GM20431 (cell line): Measurements from ENCODE around the gene PHACTR3.
"Not testable (repeated sequence)": the region's sequence is repeated elsewhere in the genome, so short reads cannot be mapped to it uniquely, and the experiment has no call there.

ENCODE experiments used
- in situ Hi-C: fragments of 300-500 bp; cut with MseI, MboI; formaldehyde crosslinking; loops from one replicate; pipeline ENCODE4 v1.15.0; 2020; ENCODE audit warnings: low sequenced_read_pairs; ENCODE audit not compliant: unreplicated experiment

PHACTR3 gene

DNA sequence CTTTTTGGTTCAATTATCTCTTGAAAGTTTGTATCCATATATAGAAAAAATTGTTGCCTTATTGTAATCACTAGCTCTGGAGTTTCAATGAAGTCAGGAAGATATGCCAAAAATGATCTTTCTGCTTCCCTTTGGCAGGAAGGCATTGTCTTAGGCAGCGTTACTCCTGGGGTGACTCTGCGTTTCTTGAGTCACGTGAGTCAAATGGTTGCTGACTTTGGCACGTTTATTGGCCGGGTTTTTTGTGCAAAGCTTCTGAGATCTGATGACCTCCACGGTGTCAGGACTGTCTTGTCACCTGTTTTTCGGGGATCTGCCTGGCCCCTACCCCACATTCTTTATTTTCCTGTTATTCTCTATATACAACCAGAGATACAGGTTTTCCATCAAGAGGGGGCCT lies 10.4 kb downstream of the PHACTR3 start:
- in situ Hi-C loops, result no loop called here

DNA sequence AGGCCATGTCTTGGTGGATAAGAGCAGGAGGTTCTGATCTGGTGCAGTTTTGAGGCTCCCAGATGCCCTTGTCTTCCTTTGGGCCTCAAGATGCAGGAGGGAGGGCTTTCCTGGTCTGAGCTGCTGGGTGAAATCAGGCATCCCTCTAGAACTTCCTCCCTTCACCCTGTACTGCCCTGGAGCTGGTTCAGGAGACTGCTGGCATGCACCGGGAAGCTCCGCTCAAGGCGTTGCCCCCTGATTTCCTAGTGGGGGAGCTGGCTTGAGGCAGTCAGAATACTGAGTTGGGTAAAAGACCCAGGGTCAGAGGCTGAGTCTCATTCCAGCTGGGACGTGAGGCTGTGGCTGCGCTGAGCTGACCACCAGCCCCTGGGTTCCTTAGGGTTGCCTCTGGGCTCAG lies 12.0 kb downstream of the PHACTR3 start:
- in situ Hi-C loops, result no loop called here

DNA sequence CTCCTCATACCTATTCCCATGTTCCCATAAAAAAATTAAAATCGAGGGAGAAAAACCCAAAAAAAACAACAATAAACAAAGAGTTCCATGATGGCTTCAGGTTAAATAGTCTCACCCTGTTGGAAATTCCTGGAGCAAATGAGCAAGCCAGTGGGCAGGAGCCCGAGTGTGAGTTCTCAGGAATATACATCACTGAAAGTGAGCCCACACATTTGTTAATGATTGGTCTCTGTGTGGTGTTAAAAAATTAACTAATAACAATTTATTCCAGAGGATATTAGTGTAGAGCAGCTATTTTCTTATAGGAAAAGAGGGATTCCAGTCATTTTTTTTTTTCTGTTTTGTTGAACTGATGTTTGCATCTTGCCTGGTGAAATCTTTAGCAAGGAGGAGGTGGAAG lies 12.9 kb downstream of the PHACTR3 start:
- in situ Hi-C loops, result no loop called here

DNA sequence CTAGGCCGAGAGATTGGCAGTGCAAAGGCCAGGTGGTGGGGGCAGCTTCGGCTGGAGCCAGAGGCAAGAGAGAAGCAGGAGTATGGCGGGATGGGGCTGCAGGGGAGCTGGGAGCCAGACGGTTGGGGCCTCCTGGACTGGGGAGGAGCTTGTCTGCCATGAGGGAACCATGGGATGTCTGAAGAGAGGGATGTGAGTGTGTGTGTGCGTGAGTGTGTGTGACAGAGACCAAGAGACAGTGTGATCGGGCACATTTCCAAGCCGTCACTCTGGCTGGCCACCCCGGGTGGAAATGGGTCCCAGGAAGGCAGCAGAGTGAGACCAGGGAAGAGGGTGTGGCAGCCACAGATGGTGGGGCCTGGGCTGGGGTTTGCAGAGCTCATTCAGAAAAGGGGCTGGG lies 13.8 kb downstream of the PHACTR3 start:
- in situ Hi-C loops, result no loop called here

GRCh38 chr20:59618585-59618984 lies 14.2 kb downstream of the PHACTR3 start:
- in situ Hi-C loops, result not testable (repeated sequence)

- in situ Hi-C loops, result no loop called here
Measured at GRCh38 chr20:59620860-59621505, 16.6 kb downstream of the PHACTR3 start.

GRCh38 chr20:59622496-59622895 lies 18.2 kb downstream of the PHACTR3 start:
- in situ Hi-C loops, result no loop called here

DNA sequence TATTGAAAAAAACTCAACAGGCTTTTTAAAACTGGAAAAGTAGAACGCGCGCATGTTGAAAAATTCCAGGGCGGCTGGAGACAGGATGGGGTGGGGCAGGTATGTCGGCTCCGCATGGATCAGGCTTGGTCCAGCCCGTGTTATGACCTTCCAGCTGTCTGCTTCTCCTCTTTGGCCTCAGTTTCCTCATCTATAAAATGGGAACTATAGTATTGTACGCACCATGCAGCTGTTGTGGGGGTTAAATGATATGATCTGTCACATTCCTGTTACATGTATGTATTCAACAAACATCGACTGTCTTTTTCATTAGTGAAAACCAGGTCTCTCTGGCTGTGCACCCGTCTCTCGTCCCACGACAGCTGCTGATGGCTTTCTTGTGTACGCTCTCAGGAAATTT lies 18.8 kb downstream of the PHACTR3 start:
- in situ Hi-C loops, result no loop called here

- in situ Hi-C loops, result no loop called here
Measured at GRCh38 chr20:59623583-59623982, 19.2 kb downstream of the PHACTR3 start.

DNA sequence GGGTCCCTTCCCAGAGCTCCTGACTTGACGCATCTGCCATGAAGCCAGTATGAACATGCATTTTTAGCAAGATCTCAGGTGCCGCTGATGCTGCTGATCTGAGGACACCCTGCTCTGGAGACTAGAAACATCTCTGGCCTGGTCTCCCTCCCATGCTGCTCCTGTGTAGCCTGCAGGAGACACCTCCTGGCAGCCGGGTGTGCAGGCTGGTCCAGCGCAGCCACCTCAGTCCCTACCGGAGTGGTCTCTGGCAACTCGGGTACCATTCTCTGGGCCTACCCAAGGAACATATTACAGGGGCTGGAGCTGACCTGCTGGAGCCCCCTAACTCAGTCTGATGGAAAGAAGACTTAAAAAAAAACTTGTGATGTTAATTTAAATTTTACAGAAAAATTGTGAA lies 20.1 kb downstream of the PHACTR3 start:
- in situ Hi-C loops, result no loop called here

DNA sequence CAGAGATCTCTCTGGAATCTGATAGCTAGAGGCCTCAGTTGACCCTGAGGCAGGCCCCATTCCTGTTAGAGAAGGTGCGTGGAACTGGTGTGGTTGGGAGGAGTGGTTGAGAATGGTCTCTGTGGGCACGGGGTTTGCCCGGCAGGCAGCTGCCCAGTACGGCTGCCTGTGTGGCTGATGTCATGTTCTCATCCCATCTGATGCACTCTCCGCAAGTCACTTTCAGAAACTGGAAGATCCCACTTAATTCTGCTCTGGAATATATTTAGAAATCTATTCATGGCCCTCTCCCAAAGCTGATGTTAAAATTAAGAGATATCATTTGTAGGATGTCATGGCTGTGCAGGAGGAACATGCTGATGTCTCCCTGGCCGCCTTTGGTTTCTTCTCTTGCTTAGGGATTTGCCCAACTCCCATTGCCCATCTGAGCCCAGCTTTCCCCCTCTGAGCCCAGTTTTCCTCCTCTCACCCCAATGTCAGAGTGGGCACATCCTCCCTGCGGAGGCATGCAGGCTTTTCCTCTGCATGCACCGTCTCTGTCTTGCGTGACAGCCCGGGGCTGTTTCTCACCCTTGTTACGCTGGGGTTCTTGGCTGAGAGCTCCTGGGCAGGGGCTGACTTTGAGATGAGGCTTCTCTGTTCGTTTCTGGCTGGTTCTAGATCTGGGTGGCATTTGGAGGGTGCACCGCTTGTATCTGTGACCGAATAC lies 21.0 kb downstream of the PHACTR3 start:
- in situ Hi-C loops, result no loop called here

DNA sequence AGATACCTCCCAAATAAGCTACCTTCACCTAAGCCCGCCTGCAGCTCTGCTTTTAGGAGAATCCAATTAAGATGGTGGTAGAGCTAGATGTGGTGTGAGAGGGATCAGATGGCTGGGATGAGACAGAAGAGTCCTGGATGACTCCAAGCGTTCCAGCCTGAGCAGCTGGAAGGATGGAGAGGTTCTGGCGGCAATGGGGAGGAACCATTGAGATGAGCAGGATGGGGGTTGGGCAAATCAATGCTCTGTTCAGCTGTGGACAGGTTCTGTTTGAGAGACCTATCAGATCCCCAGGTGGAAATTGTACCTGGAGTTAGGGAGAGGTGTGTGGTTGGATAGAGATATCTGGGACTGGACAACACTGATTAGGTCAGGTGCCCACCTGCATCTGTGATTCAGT lies 23.0 kb downstream of the PHACTR3 start:
- in situ Hi-C loops, result no loop called here

DNA sequence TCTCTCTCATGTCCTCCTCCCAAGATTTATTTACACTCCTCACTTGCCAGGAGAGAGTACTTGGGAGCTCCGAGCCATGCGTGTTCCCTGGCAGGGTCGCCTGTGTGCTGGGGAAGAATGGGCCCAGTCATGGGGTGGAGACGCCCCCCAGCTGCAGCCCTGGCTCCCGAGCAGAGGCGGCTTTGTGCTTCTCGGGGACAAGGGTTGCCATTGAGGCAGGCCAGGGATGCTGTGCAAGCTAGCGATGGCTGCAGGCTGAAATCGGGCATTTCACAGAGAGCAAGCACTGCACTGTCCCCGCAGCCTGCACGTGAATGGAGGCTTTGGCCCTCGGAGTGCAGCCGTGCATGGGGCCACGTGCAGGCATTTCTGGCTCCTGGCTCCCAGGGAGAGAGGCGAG lies 23.8 kb downstream of the PHACTR3 start:
- in situ Hi-C loops, result no loop called here

GRCh38 chr20:59629141-59630045 lies 25.1 kb downstream of the PHACTR3 start:
- in situ Hi-C loops, result no loop called here

GRCh38 chr20:59630526-59630925 lies 26.2 kb downstream of the PHACTR3 start:
- in situ Hi-C loops, result no loop called here

DNA sequence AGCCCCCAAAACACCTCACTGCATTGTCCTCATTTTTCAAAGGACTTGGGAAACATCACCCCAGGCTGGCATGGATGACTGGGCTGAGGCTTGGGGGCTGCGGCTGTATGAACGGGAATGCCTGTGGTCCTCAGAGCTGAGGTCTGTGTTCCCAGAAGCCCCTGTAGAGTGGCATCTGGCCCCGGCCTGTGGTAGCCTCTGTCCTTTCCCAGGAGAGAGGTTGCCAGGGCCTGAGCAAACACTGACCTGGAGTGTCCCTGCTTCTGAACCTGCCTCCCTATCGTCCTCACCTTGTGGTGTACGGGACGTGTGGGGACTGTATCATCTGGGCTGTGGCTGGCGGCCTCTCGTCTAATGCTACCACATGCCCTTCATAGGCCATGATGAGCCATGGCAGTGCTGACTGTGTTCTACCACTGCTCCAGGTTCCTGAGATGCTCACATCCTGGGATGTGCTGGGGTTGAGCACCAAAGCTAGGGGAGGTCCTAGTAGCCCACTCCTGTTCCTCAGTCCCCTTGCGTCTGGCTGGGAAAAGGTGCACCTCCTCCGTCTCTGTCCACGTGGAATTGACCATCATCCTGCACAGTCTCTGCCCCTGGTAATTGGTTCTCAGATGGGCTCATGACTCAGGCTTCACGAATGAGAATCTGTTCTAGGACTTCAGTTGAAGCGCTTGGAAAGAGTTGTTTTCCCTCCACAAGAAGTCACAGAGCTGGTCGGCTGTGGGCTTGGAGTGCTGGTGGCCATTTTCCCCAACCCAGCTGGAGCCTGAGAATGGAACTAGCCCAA lies 27.6 kb downstream of the PHACTR3 start:
- in situ Hi-C loops, result no loop called here

GRCh38 chr20:59632541-59633113 lies 28.3 kb downstream of the PHACTR3 start:
- in situ Hi-C loops, result no loop called here

DNA sequence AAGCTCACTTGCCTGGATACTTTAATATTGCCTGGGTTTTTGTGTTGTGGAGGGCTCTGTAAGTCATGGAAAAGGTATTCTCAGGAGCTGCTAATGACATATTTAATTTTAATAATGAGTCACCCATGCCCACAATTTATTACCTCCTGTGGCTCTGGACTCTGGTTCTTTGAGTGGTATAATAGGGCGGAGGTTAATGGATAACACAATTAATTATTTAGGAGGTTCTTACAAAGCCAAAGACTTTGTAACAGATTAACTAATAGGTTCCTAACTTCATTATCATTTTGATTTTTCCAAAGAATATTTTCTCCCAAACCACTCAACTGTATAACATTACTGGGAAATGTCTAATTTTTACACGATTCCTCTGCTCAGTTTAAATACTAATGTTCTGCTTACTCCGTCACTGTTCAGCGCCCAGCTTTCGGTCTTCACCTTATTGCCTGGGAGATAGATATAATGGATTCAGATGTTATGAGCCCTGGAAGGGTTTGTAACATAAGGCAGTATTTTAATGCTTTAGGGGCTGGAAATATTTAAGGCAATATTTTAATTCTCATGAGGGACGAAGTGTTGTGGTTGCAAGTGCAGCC lies 29.4 kb downstream of the PHACTR3 start:
- in situ Hi-C loops, result no loop called here

GRCh38 chr20:59634435-59635005 lies 30.2 kb downstream of the PHACTR3 start:
- in situ Hi-C loops, result no loop called here
